Measurements from ENCODE around the gene ATP8A2. TPM values are rescaled to one million over a fixed set of nuclear protein-coding genes. Genes with fewer than 3 reads are reported as not detected.

Gene ATP8A2
- total and polyA plus RNA-seq, 3 donors from 2014 or later: 14.2 to 38.3 (median 16.5) TPM

- TF ChIP-seq CTCF (IDR thresholded peaks at IDR 0.05) (no peak), POLR2A (IDR thresholded peaks at IDR 0.05) (no peak)
- 43 to 71% methylated on average over 4 of the region's 4 CpGs for WGBS, 2 donors
- no peaks in the 10 kb centered on the region for H3K27me3 ChIP-seq
- intact Hi-C loops (cut with DNase I; ENCODE audit: low total_unique reads): no loop called here
- no peaks in the 10 kb centered on the region for H3K36me3 ChIP-seq (ENCODE audit: low read depth, missing control alignments)
- no peak overlapping the region for H3K4me3 ChIP-seq
- no peaks in the 10 kb centered on the region for H3K4me1 ChIP-seq
- no peak for DNase-seq
- H3K9me3 ChIP-seq: no peaks in the 10 kb centered on the region
- no peak overlapping the region for H3K27ac ChIP-seq
These were observed 605.9 kb downstream of the ATP8A2 start for GRCh38 chr13:25977671-25978070.

- 48 to 77% methylated on average over 2 of the region's 2 CpGs for WGBS, 2 donors
- Histone ChIP-seq H3K4me1 (no peaks in the 10 kb centered on the region), H3K4me3 (peak overlapping the region in 1 of 2 donors; percentile 9), H3K27ac (no peak overlapping the region), H3K9me3 (no peaks in the 10 kb centered on the region), H3K36me3 (ENCODE audit: low read depth, missing control alignments) (no peaks in the 10 kb centered on the region), H3K27me3 (no peaks in the 10 kb centered on the region)
- intact Hi-C loops (cut with DNase I; ENCODE audit: low total_unique reads): no loop called here
- TF ChIP-seq POLR2A (IDR thresholded peaks at IDR 0.05) (no peak), CTCF (IDR thresholded peaks at IDR 0.05) (no peak)
- DNase-seq: no peak
These were observed 607.2 kb downstream of the ATP8A2 start for GRCh38 chr13:25978961-25979360.

GRCh38 chr13:25979371-25979770 is 607.6 kb downstream of the ATP8A2 start:
- H3K36me3 ChIP-seq (ENCODE audit: low read depth, missing control alignments): no peaks in the 10 kb centered on the region
- TF ChIP-seq CTCF (IDR thresholded peaks at IDR 0.05) (no peak), POLR2A (IDR thresholded peaks at IDR 0.05) (no peak)
- H3K27me3 ChIP-seq: no peaks in the 10 kb centered on the region
- no peaks in the 10 kb centered on the region for H3K4me1 ChIP-seq
- H3K9me3 ChIP-seq: no peaks in the 10 kb centered on the region
- no peak overlapping the region for H3K4me3 ChIP-seq
- no peak for DNase-seq
- WGBS, 2 donors: 89 to 90% methylated on average over 6 of the region's 6 CpGs
- no peak overlapping the region for H3K27ac ChIP-seq
- intact Hi-C loops (cut with DNase I; ENCODE audit: low total_unique reads): no loop called here

DNA sequence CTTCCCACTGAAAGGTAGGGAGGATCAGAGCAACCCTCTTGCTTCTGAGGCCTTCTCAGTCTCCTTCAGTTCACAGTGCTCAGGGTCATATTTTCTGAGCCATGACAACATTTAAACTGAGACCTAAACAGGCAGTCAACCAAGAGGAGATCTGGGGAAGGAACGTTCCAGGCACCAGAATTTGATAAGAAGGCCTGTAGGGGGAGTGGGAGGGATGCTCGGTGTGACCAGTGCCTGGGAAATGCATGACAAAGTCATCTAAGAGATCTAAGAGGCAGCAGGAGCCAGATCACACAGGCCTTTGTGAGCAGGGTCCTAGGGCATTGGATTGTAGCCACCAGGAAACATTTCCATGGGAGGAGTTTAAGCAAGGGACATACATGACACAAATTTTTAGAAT is 608.5 kb downstream of the ATP8A2 start:
- no peaks in the 10 kb centered on the region for H3K27me3 ChIP-seq
- no peak overlapping the region for H3K27ac ChIP-seq
- DNase-seq: no peak
- no peaks in the 10 kb centered on the region for H3K36me3 ChIP-seq (ENCODE audit: low read depth, missing control alignments)
- TF ChIP-seq POLR2A (IDR thresholded peaks at IDR 0.05) (no peak), CTCF (IDR thresholded peaks at IDR 0.05) (no peak)
- intact Hi-C loops (cut with DNase I; ENCODE audit: low total_unique reads): no loop called here
- H3K4me1 ChIP-seq: no peaks in the 10 kb centered on the region
- no peaks in the 10 kb centered on the region for H3K9me3 ChIP-seq
- H3K4me3 ChIP-seq: no peak overlapping the region
- 27 to 43% methylated on average over 2 of the region's 2 CpGs for whole genome bisulfite sequencing, 2 donors

DNA sequence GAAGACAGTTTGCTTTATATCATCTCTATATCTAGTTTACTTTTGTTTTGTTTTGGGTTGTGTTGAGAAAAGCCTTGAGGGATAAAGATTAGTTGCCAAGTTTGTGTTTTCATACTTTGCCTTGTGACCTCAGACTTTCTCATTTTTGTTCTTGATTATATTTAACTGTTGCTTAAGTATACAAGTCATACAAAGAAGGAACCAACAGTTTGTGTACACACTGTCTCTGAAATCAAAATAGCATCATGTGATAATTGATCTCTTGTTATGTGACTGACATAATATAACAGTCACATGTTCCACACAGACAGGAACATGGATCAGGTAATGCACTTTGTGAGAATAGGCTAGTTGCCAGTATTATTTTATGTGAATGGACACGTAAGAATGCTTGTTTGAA is 609.3 kb downstream of the ATP8A2 start:
- Histone ChIP-seq H3K27ac (no peak overlapping the region), H3K9me3 (no peaks in the 10 kb centered on the region), H3K4me1 (no peaks in the 10 kb centered on the region), H3K4me3 (no peak overlapping the region), H3K36me3 (ENCODE audit: low read depth, missing control alignments) (no peaks in the 10 kb centered on the region), H3K27me3 (no peaks in the 10 kb centered on the region)
- no peak for TF ChIP-seq POLR2A (IDR thresholded peaks at IDR 0.05)
- TF ChIP-seq CTCF (IDR thresholded peaks at IDR 0.05): no peak
- 68 to 78% methylated on average over 1 of the region's 1 CpG for WGBS, 2 donors
- intact Hi-C loops (cut with DNase I; ENCODE audit: low total_unique reads): no loop called here
- no peak for DNase-seq

Data from testis (tissue), 3 donors.